HepG2 (cell line): ENCODE data around the gene NUTF2. TPM values are rescaled to one million over a fixed set of nuclear protein-coding genes. Genes with fewer than 3 reads are reported as not detected.

ENCODE experiments used
- BRCA1 ChIP-seq: sonication (generic); formaldehyde crosslinking; IDR thresholded peaks from 2 replicates; pipeline ENCODE4 v1.4.0; 2020; ENCODE audit warnings: missing genetic modification reagents
- CAMTA2 ChIP-seq: sonication (generic); formaldehyde crosslinking; IDR thresholded peaks from 2 replicates; pipeline ENCODE4 v1.4.0; 2020; ENCODE audit warnings: mild to moderate bottlenecking, missing genetic modification reagents, borderline replicate concordance
- CREM ChIP-seq, 2 experiments: sonication (generic) in 1 of 2; formaldehyde crosslinking in 1 of 2; IDR thresholded peaks; 2 replicates each; pipeline versions ENCODE4 v1.4.0 to v1.6.1; 2016 to 2020; ENCODE audit warnings: antibody characterized with exemption in 1 of 2, mild to moderate bottlenecking in 1 of 2, missing genetic modification reagents in 1 of 2
- FOXK1 ChIP-seq: sonication (generic); formaldehyde crosslinking; IDR thresholded peaks from 2 replicates; pipeline ENCODE4 v1.4.0; 2020; ENCODE audit warnings: low read depth, missing genetic modification reagents, borderline replicate concordance
- MEIS1 ChIP-seq: sonication (generic); formaldehyde crosslinking; IDR thresholded peaks from 2 replicates; pipeline ENCODE4 v1.9.0; 2021; ENCODE audit warnings: mild to moderate bottlenecking, missing genetic modification reagents, moderate library complexity, borderline replicate concordance
- RBM39 ChIP-seq: fragments of 200-400 bp; formaldehyde crosslinking; IDR thresholded peaks from one replicate; pipeline ENCODE4 v1.6.1; 2018; ENCODE audit warnings: antibody characterized with exemption, mild to moderate bottlenecking, low read depth, low read length; ENCODE audit not compliant: poor library complexity, severe bottlenecking
- RFXAP ChIP-seq: sonication (generic); formaldehyde crosslinking; IDR thresholded peaks from 2 replicates; pipeline ENCODE4 v1.4.0; 2020; ENCODE audit warnings: missing genetic modification reagents, borderline replicate concordance
- ZBTB38 ChIP-seq: sonication (generic); formaldehyde crosslinking; IDR thresholded peaks from 2 replicates; pipeline ENCODE4 v1.5.1; 2020; ENCODE audit warnings: mild to moderate bottlenecking, missing genetic modification reagents
- ZMYM4 ChIP-seq: sonication (generic); formaldehyde crosslinking; IDR thresholded peaks from 2 replicates; pipeline ENCODE4 v1.8.1; 2023; ENCODE audit warnings: mild to moderate bottlenecking, missing genetic modification reagents
- ZNF124 ChIP-seq: sonication (generic); formaldehyde crosslinking; IDR thresholded peaks from 2 replicates; pipeline ENCODE4 v1.4.0; 2020; ENCODE audit warnings: missing genetic modification reagents
- ZNF17 ChIP-seq: sonication (generic); formaldehyde crosslinking; IDR thresholded peaks from 2 replicates; pipeline ENCODE4 v1.5.0; 2020; ENCODE audit warnings: mild to moderate bottlenecking, missing genetic modification reagents
- ZNF253 ChIP-seq: sonication (generic); formaldehyde crosslinking; IDR thresholded peaks from 2 replicates; pipeline ENCODE4 v1.8.0; 2022; ENCODE audit warnings: mild to moderate bottlenecking, missing genetic modification reagents, borderline replicate concordance
- ZNF382 ChIP-seq: sonication (generic); formaldehyde crosslinking; IDR thresholded peaks from 2 replicates; pipeline ENCODE4 v1.5.0; 2020; ENCODE audit warnings: missing genetic modification reagents, mild to moderate bottlenecking, borderline replicate concordance
- ZNF619 ChIP-seq: sonication (generic); formaldehyde crosslinking; IDR thresholded peaks from 2 replicates; pipeline ENCODE4 v1.4.0; 2020; ENCODE audit warnings: mild to moderate bottlenecking, missing genetic modification reagents
- ZNF777 ChIP-seq: sonication (generic); formaldehyde crosslinking; IDR thresholded peaks from 2 replicates; pipeline ENCODE4 v1.4.0; 2020; ENCODE audit warnings: missing genetic modification reagents
- polyA plus RNA-seq, 8 experiments: library from polyadenylated mRNA; depleted of rRNA in 3 of 8; stranded (reverse) in 7 of 8; unstranded in 1 of 8; fragments of >200 nt; fragmentation: Illumina TruSeq in 4 of 8; extraction: Trizol in 4 of 8; gene quantifications; 2 replicates each; pipeline versions ENCODE4 v1.2.1 to v1.2.3, GENCODE V29; 2011 to 2016; ENCODE audit warnings: low read depth in 4 of 8, missing spikeins in 1 of 8, mixed read lengths in 1 of 8; ENCODE audit not compliant: insufficient read depth in 1 of 8
- total RNA-seq, 5 experiments: library from RNA; depleted of rRNA; stranded (reverse); fragments of >200 nt; fragmentation: Illumina TruSeq; extraction: Trizol; gene quantifications; 2 replicates each; pipeline ENCODE4 v1.2.3, GENCODE V29; 2016; ENCODE audit warnings: low read depth in 1 of 5
- TF ChIP-seq, protein P1 (sequence below): sonication (generic); formaldehyde crosslinking; IDR thresholded peaks from 2 replicates; pipeline ENCODE4 v1.5.0; 2020; ENCODE audit warnings: mild to moderate bottlenecking, missing genetic modification reagents, borderline replicate concordance
- TF ChIP-seq, protein P2 (sequence below): sonication (generic); formaldehyde crosslinking; IDR thresholded peaks from 2 replicates; pipeline ENCODE4 v1.4.0; 2020; ENCODE audit warnings: missing genetic modification reagents
- TF ChIP-seq, protein P3 (sequence below): sonication (generic); formaldehyde crosslinking; IDR thresholded peaks from 2 replicates; pipeline ENCODE4; 2020; ENCODE audit warnings: missing genetic modification reagents, mild to moderate bottlenecking, borderline replicate concordance
- TF ChIP-seq, protein P4 (sequence below): sonication (generic); formaldehyde crosslinking; IDR thresholded peaks from 2 replicates; pipeline ENCODE4 v1.4.0; 2020; ENCODE audit warnings: missing genetic modification reagents
- TF ChIP-seq, protein P5 (sequence below): sonication (generic); formaldehyde crosslinking; IDR thresholded peaks from 2 replicates; pipeline ENCODE4 v1.8.0; 2022; ENCODE audit warnings: mild to moderate bottlenecking, missing genetic modification reagents, moderate library complexity

NUTF2 gene
- total and polyA plus RNA-seq, 2 of the 13 experiments (the other 11 are each of a cell fraction or from before 2014, with no cell fraction given): 168 to 214 TPM

DNA sequence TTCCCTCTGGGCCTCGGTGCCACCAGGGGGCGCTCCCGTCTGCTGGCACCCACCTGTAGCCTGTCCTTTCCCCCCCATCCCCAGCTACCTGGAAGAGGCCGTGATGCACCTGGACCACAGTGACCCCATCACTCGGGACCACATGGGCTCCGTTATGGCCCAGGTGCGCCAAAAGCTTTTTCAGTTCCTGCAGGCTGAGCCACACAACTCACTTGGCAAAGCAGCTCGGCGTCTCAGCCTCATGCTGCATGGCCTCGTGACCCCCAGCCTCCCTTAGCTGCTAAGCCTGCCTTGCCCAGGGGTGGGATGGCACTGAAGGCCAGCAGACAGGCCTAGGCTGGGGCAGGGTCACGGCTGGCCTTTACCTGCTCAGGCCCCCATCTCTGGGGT is 37.1 kb downstream of the NUTF2 start (continued):
- TF ChIP-seq, protein P1, sequence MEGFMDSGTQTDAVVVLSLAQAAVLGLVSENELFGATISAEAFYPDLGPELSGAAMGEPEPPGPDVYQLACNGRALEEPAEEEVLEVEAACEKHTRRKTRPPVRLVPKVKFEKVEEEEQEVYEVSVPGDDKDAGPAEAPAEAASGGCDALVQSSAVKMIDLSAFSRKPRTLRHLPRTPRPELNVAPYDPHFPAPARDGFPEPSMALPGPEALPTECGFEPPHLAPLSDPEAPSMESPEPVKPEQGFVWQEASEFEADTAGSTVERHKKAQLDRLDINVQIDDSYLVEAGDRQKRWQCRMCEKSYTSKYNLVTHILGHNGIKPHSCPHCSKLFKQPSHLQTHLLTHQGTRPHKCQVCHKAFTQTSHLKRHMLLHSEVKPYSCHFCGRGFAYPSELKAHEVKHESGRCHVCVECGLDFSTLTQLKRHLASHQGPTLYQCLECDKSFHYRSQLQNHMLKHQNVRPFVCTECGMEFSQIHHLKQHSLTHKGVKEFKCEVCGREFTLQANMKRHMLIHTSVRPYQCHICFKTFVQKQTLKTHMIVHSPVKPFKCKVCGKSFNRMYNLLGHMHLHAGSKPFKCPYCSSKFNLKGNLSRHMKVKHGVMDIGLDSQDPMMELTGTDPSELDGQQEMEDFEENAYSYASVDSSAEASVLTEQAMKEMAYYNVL (CRISPR knock-in tag): no peak
- TF ChIP-seq RBM39 (peak; percentile 56), CREM (IDR thresholded peaks at IDR 0.05) (no peak), CREM (CRISPR knock-in tag; IDR thresholded peaks at IDR 0.05) (no peak), ZBTB38 (CRISPR knock-in tag) (peak; percentile 24; the same call in 1 of the 2 replicates), BRCA1 (CRISPR knock-in tag) (no peak), ZNF253 (CRISPR knock-in tag) (no peak), ZNF17 (CRISPR knock-in tag) (no peak), ZNF619 (CRISPR knock-in tag) (peak; percentile 72; the same call in 1 of the 2 replicates), ZMYM4 (no peak), ZNF124 (CRISPR knock-in tag) (peak; percentile 46; the same call in 1 of the 2 replicates), CAMTA2 (CRISPR knock-in tag) (no peak), ZNF777 (CRISPR knock-in tag) (0 out of 2 replicates have a peak, but pooled peaks have one; percentile 28), FOXK1 (CRISPR knock-in tag) (peak; percentile 27; the same call in 1 of the 2 replicates), MEIS1 (CRISPR knock-in tag) (0 out of 2 replicates have a peak, but pooled peaks have one; percentile 40), ZNF382 (no peak), RFXAP (no peak)
- TF ChIP-seq, protein P2, sequence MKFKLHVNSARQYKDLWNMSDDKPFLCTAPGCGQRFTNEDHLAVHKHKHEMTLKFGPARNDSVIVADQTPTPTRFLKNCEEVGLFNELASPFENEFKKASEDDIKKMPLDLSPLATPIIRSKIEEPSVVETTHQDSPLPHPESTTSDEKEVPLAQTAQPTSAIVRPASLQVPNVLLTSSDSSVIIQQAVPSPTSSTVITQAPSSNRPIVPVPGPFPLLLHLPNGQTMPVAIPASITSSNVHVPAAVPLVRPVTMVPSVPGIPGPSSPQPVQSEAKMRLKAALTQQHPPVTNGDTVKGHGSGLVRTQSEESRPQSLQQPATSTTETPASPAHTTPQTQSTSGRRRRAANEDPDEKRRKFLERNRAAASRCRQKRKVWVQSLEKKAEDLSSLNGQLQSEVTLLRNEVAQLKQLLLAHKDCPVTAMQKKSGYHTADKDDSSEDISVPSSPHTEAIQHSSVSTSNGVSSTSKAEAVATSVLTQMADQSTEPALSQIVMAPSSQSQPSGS (CRISPR knock-in tag): peak; percentile 56; the same call in 1 of the 2 replicates
- TF ChIP-seq, protein P3, sequence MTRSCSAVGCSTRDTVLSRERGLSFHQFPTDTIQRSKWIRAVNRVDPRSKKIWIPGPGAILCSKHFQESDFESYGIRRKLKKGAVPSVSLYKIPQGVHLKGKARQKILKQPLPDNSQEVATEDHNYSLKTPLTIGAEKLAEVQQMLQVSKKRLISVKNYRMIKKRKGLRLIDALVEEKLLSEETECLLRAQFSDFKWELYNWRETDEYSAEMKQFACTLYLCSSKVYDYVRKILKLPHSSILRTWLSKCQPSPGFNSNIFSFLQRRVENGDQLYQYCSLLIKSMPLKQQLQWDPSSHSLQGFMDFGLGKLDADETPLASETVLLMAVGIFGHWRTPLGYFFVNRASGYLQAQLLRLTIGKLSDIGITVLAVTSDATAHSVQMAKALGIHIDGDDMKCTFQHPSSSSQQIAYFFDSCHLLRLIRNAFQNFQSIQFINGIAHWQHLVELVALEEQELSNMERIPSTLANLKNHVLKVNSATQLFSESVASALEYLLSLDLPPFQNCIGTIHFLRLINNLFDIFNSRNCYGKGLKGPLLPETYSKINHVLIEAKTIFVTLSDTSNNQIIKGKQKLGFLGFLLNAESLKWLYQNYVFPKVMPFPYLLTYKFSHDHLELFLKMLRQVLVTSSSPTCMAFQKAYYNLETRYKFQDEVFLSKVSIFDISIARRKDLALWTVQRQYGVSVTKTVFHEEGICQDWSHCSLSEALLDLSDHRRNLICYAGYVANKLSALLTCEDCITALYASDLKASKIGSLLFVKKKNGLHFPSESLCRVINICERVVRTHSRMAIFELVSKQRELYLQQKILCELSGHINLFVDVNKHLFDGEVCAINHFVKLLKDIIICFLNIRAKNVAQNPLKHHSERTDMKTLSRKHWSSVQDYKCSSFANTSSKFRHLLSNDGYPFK (CRISPR knock-in tag): peak; percentile 60; the same call in 1 of the 2 replicates
- TF ChIP-seq, protein P4, sequence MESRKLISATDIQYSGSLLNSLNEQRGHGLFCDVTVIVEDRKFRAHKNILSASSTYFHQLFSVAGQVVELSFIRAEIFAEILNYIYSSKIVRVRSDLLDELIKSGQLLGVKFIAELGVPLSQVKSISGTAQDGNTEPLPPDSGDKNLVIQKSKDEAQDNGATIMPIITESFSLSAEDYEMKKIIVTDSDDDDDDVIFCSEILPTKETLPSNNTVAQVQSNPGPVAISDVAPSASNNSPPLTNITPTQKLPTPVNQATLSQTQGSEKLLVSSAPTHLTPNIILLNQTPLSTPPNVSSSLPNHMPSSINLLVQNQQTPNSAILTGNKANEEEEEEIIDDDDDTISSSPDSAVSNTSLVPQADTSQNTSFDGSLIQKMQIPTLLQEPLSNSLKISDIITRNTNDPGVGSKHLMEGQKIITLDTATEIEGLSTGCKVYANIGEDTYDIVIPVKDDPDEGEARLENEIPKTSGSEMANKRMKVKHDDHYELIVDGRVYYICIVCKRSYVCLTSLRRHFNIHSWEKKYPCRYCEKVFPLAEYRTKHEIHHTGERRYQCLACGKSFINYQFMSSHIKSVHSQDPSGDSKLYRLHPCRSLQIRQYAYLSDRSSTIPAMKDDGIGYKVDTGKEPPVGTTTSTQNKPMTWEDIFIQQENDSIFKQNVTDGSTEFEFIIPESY: peak; percentile 45; the same call in 1 of the 2 replicates
- TF ChIP-seq, protein P5, sequence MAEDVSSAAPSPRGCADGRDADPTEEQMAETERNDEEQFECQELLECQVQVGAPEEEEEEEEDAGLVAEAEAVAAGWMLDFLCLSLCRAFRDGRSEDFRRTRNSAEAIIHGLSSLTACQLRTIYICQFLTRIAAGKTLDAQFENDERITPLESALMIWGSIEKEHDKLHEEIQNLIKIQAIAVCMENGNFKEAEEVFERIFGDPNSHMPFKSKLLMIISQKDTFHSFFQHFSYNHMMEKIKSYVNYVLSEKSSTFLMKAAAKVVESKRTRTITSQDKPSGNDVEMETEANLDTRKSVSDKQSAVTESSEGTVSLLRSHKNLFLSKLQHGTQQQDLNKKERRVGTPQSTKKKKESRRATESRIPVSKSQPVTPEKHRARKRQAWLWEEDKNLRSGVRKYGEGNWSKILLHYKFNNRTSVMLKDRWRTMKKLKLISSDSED (CRISPR knock-in tag): no peak
